Measurements from ENCODE around the gene PLPP3.

GRCh38 chr1:56472860-56473259 is 106.5 kb downstream of the PLPP3 start:
- TF ChIP-seq CTCF (IDR thresholded peaks at IDR 0.05) (no peak), POLR2A (IDR thresholded peaks at IDR 0.05) (no peak)

All from adrenal gland (tissue), 5 donors.